D721Med (cell line): ENCODE data around the gene SYNE1.
A peak's percentile ranks its signal among the peaks of the same experiment; 100 is the strongest.

Experiments
- DNase-seq: peaks from one replicate; pipeline ENCODE4 v3.0.0; 2011; ENCODE audit warnings: low spot score; ENCODE audit not compliant: insufficient read length
- FAIRE-seq: peaks from 2 replicates; lab custom pipeline; 2011; peaks lifted over from hg19 to GRCh38; lab: Jason Lieb, UNC
- CTCF ChIP-seq: IDR thresholded peaks from 2 replicates; pipeline ENCODE4 v1.5.1; 2012; ENCODE audit warnings: mild to moderate bottlenecking, control low read depth; ENCODE audit not compliant: insufficient read depth; ENCODE audit errors: missing control alignments

The SYNE1 gene

GRCh38 chr6:152308306-152308705, 328.9 kb downstream of the SYNE1 start:
- no peak for TF ChIP-seq CTCF
- DNase-seq (no peak), FAIRE-seq (no peak)

- DNase-seq: no peak
- no peak for TF ChIP-seq CTCF
- FAIRE-seq: no peak
These were observed 331.5 kb downstream of the SYNE1 start for GRCh38 chr6:152305672-152306071.

GRCh38 chr6:152301765-152302568, 335.2 kb downstream of the SYNE1 start:
- peak; percentile 38 for DNase-seq
- peak; percentile 50 for TF ChIP-seq CTCF
- no peak for FAIRE-seq

- FAIRE-seq: no peak
- no peak for DNase-seq
- TF ChIP-seq CTCF: no peak
These were observed 336.0 kb downstream of the SYNE1 start for GRCh38 chr6:152301021-152301764.

GRCh38 chr6:152300517-152300916, 336.6 kb downstream of the SYNE1 start:
- DNase-seq (no peak), FAIRE-seq (no peak)
- TF ChIP-seq CTCF: no peak

GRCh38 chr6:152298848-152299735, 338.1 kb downstream of the SYNE1 start:
- DNase-seq: no peak
- TF ChIP-seq CTCF: no peak
- no peak for FAIRE-seq
